Natural killer cell treated with Interleukin-12 subunit alpha and Interleukin-12 subunit beta and Interleukin-15 and Interleukin-18, amount 100 ng/mL, for 72 hours (primary cell): Measurements from ENCODE around the gene PRSS12. TPM values are rescaled to one million over a fixed set of nuclear protein-coding genes. Genes with fewer than 3 reads are reported as not detected.
"Not testable (repeated sequence)": the region's sequence is repeated elsewhere in the genome, so short reads cannot be mapped to it uniquely, and the experiment has no call there.

Experiments used
- ATAC-seq, 2 donors: fragments of 150-1000 bp; cut with Tn5 transposase in 1 of 2; sonication (Bioruptor Pico), chemical (Tn5 transposase) in 1 of 2; 2 replicates each; pipeline ENCODE4 v1.10.0; 2021
- DNase-seq: peaks from one replicate; pipeline ENCODE4 v3.0.0; 2022; ENCODE audit warnings: low spot score
- H3K27ac Mint-ChIP-seq, 2 donors: 1 replicate in 1 of 2; 2 replicates in 1 of 2; pipeline ENCODE4 v1.8.0; 2022; ENCODE audit warnings: mixed read lengths in 2 of 2, mild to moderate bottlenecking in 1 of 2, moderate library complexity in 1 of 2
- H3K27me3 Mint-ChIP-seq, 2 donors: 1 replicate in 1 of 2; 2 replicates in 1 of 2; pipeline ENCODE4 v1.8.0; 2022; ENCODE audit warnings: mixed read lengths in 2 of 2
- H3K36me3 Mint-ChIP-seq: one replicate; pipeline ENCODE4 v1.8.0; 2022; ENCODE audit warnings: mixed read lengths
- H3K4me1 Mint-ChIP-seq, 2 donors: 1 replicate in 1 of 2; 2 replicates in 1 of 2; pipeline ENCODE4 v1.8.0; 2022; ENCODE audit warnings: low read depth in 2 of 2, mixed read lengths in 2 of 2, mild to moderate bottlenecking in 1 of 2
- H3K4me3 Mint-ChIP-seq: one replicate; pipeline ENCODE4 v1.8.0; 2022; ENCODE audit warnings: mixed read lengths
- H3K9me3 Mint-ChIP-seq: 2 replicates; pipeline ENCODE4 v1.8.0; 2022; ENCODE audit warnings: mixed read lengths
- total RNA-seq, 2 donors: library from RNA; stranded (reverse); gene quantifications; one replicate each; pipeline ENCODE4 v1.2.3, GENCODE V29; 2022

Gene PRSS12, protein sequence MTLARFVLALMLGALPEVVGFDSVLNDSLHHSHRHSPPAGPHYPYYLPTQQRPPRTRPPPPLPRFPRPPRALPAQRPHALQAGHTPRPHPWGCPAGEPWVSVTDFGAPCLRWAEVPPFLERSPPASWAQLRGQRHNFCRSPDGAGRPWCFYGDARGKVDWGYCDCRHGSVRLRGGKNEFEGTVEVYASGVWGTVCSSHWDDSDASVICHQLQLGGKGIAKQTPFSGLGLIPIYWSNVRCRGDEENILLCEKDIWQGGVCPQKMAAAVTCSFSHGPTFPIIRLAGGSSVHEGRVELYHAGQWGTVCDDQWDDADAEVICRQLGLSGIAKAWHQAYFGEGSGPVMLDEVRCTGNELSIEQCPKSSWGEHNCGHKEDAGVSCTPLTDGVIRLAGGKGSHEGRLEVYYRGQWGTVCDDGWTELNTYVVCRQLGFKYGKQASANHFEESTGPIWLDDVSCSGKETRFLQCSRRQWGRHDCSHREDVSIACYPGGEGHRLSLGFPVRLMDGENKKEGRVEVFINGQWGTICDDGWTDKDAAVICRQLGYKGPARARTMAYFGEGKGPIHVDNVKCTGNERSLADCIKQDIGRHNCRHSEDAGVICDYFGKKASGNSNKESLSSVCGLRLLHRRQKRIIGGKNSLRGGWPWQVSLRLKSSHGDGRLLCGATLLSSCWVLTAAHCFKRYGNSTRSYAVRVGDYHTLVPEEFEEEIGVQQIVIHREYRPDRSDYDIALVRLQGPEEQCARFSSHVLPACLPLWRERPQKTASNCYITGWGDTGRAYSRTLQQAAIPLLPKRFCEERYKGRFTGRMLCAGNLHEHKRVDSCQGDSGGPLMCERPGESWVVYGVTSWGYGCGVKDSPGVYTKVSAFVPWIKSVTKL
- total RNA-seq: not detected

DNA sequence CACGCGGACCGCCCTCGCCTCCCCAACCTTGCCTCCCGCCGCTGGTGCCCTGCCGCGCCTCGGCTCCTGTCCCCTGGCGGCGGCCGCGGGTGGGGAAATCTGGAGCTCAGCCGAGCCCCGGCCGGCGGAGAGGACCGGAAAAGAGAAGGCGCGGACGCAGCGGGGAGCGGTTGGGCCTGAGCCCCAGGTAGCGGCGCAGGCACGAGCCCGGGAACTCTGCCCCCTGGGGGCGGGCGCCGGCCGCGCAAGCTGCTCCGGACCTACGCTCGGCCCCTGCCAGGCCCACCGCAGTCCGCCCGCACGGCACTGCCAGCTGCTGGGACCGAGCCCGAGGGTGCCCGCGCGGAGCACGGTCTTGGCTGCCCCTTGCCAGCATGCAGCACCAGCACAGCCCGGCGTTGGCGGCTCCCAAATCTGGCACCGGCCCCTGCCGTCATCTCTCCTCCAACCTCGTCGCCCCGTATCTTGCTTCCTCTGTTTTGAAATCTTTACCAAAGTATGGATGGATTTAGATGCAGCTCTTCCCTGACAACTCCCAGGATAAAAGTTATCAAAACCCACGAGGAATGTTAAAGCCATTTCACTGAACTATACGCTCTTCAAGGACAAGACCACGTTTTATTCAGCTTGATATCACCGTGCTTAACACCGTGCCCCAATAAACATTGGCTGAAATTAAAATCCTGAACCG is at the start of gene PRSS12:
TSS of gene PRSS12 (minus strand) at position 161 of the 691 bp plus-strand sequence. CDS start 283 bp downstream, outside the sequence.
- peak; percentile 66 for DNase-seq
- Mint-ChIP-seq H3K4me3 (peak within 1 kb of the TSS; percentile 62), H3K9me3 (no peaks in the 10 kb centered on the region), H3K36me3 (peaks cover 11% of the 10 kb centered on the region), H3K27ac (no peak within 1 kb of the TSS), H3K4me1 (peaks cover 6 to 10% of the 10 kb centered on the region in 2 donors), H3K27me3 (peaks cover 40 to 65% of the 10 kb centered on the region in 2 donors)
- peak; percentile 89 to 92 for ATAC-seq

DNA sequence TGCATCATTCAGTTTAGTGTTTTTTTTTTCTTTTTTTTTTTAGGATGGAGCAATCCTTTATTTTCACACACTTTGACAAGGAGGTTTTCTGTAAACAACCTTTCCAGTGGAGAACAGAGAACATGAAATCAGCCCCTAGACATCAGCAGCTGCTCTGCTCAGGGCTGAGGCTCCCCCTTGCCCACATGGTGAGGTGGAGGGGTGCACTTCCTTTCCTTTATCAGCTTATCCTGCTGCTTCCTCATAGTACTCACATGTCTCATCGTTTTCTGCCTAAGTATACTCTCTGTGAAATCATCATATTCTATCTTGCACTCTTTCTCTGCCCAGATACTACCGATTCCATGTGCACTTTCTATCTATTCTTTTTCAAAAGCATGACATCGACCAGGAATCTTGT is 47.6 kb upstream of the PRSS12 start:
- ATAC-seq (no peak), DNase-seq (no peak)
- H3K27me3 Mint-ChIP-seq: peaks cover 8 to 12% of the 10 kb centered on the region in 2 donors
- no peaks in the 10 kb centered on the region for H3K4me1 Mint-ChIP-seq
- no peak overlapping the region for H3K4me3 Mint-ChIP-seq
- no peaks in the 10 kb centered on the region for H3K36me3 Mint-ChIP-seq
- no peak overlapping the region for H3K27ac Mint-ChIP-seq
- H3K9me3 Mint-ChIP-seq: peaks cover 2% of the 10 kb centered on the region

DNA sequence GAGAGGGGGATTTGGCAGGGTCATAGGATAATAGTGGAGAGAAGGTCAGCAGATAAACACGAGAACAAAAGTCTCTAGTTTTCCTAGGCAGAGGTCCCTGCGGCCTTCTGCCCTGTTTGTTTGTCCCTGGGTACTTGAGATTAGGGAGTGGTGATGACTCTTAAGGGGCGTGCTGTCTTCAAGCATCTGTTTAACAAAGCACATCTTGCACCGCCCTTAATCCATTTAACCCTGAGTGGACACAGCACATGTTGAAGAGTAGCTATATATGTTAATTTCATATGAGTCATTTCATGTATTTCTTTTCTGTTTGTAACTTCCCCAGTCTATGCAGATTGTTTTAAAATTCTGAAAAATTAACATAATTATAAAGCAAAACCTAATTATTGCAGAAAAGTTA is 47.1 kb upstream of the PRSS12 start:
- not testable (repeated sequence) for H3K36me3 Mint-ChIP-seq, DNase-seq, H3K4me1 Mint-ChIP-seq, ATAC-seq, H3K9me3 Mint-ChIP-seq, H3K27ac Mint-ChIP-seq, H3K4me3 Mint-ChIP-seq
- H3K27me3 Mint-ChIP-seq: peaks cover 8 to 12% of the 10 kb centered on the region in 2 donors

- no peaks in the 10 kb centered on the region for H3K36me3 Mint-ChIP-seq
- H3K27ac Mint-ChIP-seq: no peak overlapping the region
- DNase-seq (no peak), ATAC-seq (no peak)
- H3K4me1 Mint-ChIP-seq: no peaks in the 10 kb centered on the region
- H3K4me3 Mint-ChIP-seq: no peak overlapping the region
- H3K27me3 Mint-ChIP-seq: peaks cover 8 to 12% of the 10 kb centered on the region in 2 donors
- H3K9me3 Mint-ChIP-seq: peaks cover 2% of the 10 kb centered on the region
These were observed 45.7 kb upstream of the PRSS12 start for GRCh38 chr4:118398226-118399090.

- no peak overlapping the region for H3K27ac Mint-ChIP-seq
- no peaks in the 10 kb centered on the region for H3K36me3 Mint-ChIP-seq
- H3K27me3 Mint-ChIP-seq: peaks cover 8 to 12% of the 10 kb centered on the region in 2 donors
- no peaks in the 10 kb centered on the region for H3K4me1 Mint-ChIP-seq
- no peak for DNase-seq
- peaks cover 2% of the 10 kb centered on the region for H3K9me3 Mint-ChIP-seq
- ATAC-seq: no peak
- no peak overlapping the region for H3K4me3 Mint-ChIP-seq
These were observed 44.8 kb upstream of the PRSS12 start for GRCh38 chr4:118397623-118397979.

DNA sequence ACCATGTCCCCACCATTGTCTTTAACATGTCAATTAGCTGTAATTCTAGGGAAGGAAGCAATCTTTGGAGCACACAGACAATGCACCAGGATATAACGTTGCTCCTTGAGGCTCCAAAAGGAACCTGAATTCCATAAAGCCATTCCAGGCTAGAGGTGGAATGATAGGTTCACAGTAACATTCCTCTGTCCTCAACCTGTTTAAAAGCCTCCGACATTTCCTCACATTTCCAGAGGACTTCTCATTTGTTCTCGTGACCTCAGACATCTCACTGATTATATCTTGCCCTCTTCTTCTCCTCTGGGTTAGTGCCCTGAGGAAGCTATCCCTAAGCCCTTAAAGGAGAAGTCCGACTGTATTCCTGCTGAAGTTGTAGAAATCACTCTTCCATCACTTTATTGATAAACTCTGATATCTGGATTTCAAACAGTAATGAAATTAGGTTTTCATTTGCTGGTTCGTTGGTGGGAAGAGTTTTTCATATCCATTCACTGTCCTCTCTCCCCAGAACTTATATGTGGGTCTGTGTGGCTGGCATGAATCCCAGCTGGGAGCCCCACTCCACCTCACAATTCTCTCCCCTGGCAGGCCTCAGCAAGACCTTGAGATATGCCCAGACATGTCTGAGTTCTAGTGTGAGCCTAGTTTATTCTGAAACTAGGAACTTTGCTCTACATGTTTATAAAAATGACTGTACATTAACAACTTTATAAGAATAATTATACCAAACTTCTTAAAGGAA is 44.2 kb upstream of the PRSS12 start:
- Mint-ChIP-seq H3K9me3 (peaks cover 2% of the 10 kb centered on the region), H3K36me3 (no peaks in the 10 kb centered on the region), H3K4me1 (no peaks in the 10 kb centered on the region), H3K27me3 (peaks cover 6 to 12% of the 10 kb centered on the region in 2 donors), H3K4me3 (no peak overlapping the region), H3K27ac (no peak overlapping the region)
- no peak for DNase-seq
- no peak for ATAC-seq

DNA sequence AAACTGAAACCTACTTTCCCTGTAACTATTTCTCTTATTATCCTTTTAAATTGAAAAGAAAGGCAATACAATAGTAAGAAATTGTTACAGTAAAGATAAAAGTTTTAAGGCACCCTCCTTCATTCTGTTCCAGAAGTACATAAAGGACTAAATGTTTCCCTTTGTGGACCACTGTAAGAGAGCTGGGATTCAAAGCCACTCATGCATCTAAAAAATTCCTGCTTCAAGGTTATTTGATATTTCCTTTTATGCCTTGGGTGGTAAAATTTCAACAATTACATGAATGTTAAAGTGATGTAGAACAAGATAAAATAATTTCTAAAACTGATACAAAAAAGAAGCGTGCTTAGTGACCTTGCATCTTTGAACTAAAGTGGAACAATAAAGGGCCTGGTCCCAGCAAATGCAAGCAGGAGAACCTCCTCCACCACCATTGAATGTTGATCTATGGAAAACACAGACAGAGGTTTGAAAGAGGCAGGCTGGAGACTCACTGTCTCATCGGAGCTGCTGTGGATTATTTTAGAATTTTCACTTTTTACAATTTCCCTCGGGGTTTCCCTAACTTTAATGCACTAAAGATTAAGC is 42.3 kb upstream of the PRSS12 start:
- H3K4me1 Mint-ChIP-seq: no peaks in the 10 kb centered on the region
- no peak overlapping the region for H3K27ac Mint-ChIP-seq
- no peaks in the 10 kb centered on the region for H3K36me3 Mint-ChIP-seq
- ATAC-seq: no peak
- no peaks in the 10 kb centered on the region for H3K27me3 Mint-ChIP-seq
- no peak overlapping the region for H3K4me3 Mint-ChIP-seq
- no peak for DNase-seq
- no peaks in the 10 kb centered on the region for H3K9me3 Mint-ChIP-seq

DNA sequence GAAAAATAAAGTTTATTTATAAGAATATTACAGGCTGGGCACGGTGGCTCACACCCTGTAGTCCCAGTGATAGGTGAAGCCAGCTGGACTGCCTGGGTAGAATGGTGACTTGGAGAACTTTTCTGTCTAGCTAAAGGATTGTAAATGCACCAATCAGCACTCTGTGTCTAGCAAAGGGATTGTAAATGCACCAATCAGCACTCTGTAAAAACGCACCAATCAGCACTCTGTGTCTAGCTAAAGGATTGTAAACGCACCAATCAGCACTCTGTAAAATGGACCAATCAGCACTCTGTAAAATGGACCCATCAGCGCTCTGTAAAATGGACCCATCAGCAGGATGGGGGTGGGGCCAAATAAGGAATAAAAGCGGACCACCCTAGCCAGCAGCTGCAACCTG is 39.7 kb upstream of the PRSS12 start:
- not testable (repeated sequence) for H3K9me3 Mint-ChIP-seq, H3K27ac Mint-ChIP-seq, H3K4me1 Mint-ChIP-seq, ATAC-seq, H3K36me3 Mint-ChIP-seq, DNase-seq, H3K4me3 Mint-ChIP-seq, H3K27me3 Mint-ChIP-seq

DNA sequence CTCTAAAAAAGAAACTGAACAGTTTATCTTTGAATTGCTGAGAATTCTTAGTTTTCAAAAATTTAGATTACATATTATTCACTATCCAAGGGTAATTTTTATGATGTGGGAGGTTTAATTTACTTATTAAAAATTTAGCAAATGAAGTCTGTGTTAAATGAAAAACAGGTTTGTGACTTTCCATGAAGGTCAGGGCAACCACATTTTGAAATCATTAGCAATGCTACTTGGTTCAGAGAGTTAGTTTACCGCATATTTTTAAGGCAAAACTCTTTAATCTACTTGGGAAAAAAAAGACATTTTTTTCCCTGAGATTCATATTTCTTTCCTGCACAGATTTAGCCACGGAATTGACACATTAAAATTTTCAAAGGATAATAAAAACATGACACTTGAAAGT is 37.3 kb upstream of the PRSS12 start:
- Mint-ChIP-seq H3K9me3 (peaks cover 4% of the 10 kb centered on the region), H3K4me1 (no peaks in the 10 kb centered on the region), H3K36me3 (peaks cover 6% of the 10 kb centered on the region), H3K4me3 (no peak overlapping the region), H3K27me3 (no peaks in the 10 kb centered on the region), H3K27ac (no peak overlapping the region)
- DNase-seq: no peak
- ATAC-seq: no peak

- no peak overlapping the region for H3K4me3 Mint-ChIP-seq
- H3K4me1 Mint-ChIP-seq: no peaks in the 10 kb centered on the region
- no peak for ATAC-seq
- no peak for DNase-seq
- no peaks in the 10 kb centered on the region for H3K27me3 Mint-ChIP-seq
- H3K27ac Mint-ChIP-seq: no peak overlapping the region
- H3K9me3 Mint-ChIP-seq: peaks cover 4% of the 10 kb centered on the region
- peaks cover 6% of the 10 kb centered on the region for H3K36me3 Mint-ChIP-seq
These were observed 36.9 kb upstream of the PRSS12 start for GRCh38 chr4:118389721-118390120.

GRCh38 chr4:118388606-118389005 is 35.8 kb upstream of the PRSS12 start:
- Mint-ChIP-seq H3K27ac (no peak overlapping the region), H3K4me1 (no peaks in the 10 kb centered on the region), H3K4me3 (no peak overlapping the region), H3K9me3 (peaks cover 4% of the 10 kb centered on the region), H3K36me3 (peaks cover 6% of the 10 kb centered on the region), H3K27me3 (no peaks in the 10 kb centered on the region)
- DNase-seq (no peak), ATAC-seq (no peak)

- Mint-ChIP-seq H3K4me1 (no peaks in the 10 kb centered on the region), H3K36me3 (peaks cover 5% of the 10 kb centered on the region), H3K4me3 (no peak overlapping the region), H3K27ac (no peak overlapping the region), H3K9me3 (peaks cover 4% of the 10 kb centered on the region), H3K27me3 (no peaks in the 10 kb centered on the region)
- no peak for DNase-seq
- ATAC-seq: no peak
These were observed 29.1 kb upstream of the PRSS12 start for GRCh38 chr4:118381902-118382301.
